SH-SY5Y (cell line): Measurements from ENCODE around the gene TMEM164.

Experiments
- GATA2 ChIP-seq: IDR thresholded peaks from 2 replicates; pipeline ENCODE4 v1.6.1; 2011; ENCODE audit warnings: mild to moderate bottlenecking, low read depth, low read length
- GATA3 ChIP-seq: IDR thresholded peaks from 2 replicates; pipeline ENCODE4 v1.6.1; 2011; ENCODE audit warnings: low read depth, mild to moderate bottlenecking, low read length, moderate library complexity

DNA sequence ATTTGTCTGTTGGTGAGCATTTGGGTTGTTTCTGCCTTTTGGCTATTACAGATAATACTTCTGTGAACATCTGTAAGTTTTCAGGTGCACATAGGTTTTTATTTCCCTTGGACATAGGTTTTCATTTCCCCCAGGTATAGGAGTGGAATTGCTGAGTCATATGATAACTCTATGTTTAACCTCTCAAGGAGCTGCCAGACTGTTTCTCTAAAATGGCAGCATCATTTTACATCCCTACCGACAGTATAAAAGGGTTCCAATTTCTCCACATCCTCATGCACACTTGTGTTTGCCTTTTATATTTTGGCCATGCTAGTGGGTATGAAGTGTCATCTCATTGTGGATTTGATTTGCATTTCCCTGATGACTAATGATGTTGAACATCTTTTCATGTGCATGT is 53.5 kb downstream of the TMEM164 start:
- TF ChIP-seq GATA3: no peak
- TF ChIP-seq GATA2: no peak
